ENCODE measurements around the gene TCERG1L.

TCERG1L gene

DNA sequence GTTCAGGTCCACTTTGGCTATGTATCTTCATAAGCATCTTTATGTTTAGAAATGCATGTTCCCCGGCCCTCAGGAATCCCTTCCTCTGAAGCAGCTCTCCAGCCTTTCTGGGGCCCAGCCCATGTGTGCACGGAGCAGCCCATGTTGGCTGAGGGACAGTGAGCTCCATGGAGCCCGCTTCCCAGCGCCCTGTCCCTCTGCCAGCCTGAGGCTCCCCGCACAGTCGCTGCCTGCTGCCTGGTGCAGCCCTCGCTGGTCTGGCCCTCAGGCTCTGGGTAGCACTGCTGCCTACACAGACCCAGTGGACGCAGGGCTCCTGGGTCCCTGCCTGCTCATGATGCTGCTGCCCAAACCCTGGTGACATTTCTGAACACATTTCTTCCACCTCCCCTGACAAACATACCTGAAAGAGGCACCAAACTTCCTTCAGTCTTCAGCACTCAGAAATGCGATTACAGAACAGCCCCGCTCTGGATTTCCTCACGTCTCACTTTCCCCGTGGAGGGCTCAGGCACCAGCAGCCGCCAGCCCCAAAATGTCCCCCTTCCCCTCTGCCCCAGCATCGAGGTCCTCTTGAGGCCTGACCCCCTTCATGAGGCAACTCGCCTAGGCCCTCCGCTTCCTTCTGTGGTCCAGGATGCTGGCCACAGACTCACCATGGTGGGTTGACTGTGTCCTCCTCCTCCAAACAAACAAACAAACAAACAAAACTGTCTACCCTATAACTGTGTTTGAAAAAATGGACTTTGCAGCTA is 5.0 kb upstream of the TCERG1L start:
- DNase-seq (ENCODE audit: low spot score) = no peak

DNA sequence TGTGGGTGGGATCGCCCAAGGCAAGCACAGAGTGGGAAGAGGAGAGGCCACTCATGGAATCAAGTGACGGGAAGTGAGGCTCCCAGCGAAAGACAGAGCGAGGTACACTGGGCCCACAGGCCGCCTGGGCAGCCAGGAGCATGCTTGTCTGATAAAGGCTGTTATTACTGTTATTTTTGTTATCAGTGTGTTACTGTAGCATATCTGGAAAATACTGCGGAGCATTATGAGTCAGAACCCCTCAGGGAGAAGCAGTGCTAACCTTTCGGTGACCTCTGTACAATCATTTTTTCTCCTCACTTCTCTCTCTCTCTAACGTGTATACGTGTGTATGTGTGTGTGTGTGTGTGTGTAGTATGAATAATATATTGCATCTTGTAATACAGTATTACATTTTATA is 3.8 kb upstream of the TCERG1L start:
- DNase-seq (ENCODE audit: low spot score) = no peak

- no peak for DNase-seq (ENCODE audit: low spot score)
These were observed 3.3 kb upstream of the TCERG1L start for GRCh38 chr10:131314799-131315198.

DNA sequence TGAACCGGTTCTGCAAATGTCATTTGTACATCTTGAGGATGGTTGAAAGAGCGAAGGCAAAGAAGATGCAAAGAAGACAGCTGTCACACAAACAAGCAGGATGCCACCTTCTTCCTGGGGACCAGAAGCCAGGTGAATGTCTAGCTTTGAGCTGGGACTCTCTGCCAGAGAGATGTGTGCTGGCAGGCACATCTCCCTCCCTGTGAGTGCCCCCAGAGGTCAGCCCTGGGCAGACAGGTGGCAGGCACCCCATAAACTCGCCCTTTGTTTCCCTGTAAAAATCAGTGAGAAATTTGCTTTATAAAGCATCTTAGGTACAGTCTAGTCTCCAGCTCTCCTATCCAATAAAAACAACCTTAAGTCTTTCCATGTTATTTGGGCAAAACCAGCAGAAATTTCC is 2.6 kb upstream of the TCERG1L start:
- no peak for DNase-seq (ENCODE audit: low spot score)

- no peak for DNase-seq (ENCODE audit: low spot score)
These were observed 1.9 kb upstream of the TCERG1L start for GRCh38 chr10:131313377-131313776.

DNA sequence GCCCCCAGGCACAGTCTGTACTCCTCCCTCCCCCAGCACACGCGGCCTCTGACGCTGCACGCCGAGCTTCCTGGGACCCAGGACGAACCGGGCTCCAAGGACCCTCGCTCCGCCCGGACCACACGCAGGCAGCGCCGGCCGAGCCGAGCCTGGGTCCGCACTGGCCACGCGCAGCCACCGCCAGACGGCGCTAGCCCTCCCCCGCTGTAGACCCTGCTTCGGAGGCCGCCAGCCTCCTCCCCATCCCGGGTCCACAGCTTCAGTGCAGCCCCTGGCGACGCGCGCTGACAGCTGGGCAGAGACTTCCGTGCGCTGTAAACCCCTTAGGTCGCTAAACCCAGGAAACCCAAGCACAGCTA is 936 bp upstream of the TCERG1L start:
- no peak for DNase-seq (ENCODE audit: low spot score)

GRCh38 chr10:131311402-131311660 is 190 bp downstream of the TCERG1L start:
- DNase-seq (ENCODE audit: low spot score) = no peak

DNA sequence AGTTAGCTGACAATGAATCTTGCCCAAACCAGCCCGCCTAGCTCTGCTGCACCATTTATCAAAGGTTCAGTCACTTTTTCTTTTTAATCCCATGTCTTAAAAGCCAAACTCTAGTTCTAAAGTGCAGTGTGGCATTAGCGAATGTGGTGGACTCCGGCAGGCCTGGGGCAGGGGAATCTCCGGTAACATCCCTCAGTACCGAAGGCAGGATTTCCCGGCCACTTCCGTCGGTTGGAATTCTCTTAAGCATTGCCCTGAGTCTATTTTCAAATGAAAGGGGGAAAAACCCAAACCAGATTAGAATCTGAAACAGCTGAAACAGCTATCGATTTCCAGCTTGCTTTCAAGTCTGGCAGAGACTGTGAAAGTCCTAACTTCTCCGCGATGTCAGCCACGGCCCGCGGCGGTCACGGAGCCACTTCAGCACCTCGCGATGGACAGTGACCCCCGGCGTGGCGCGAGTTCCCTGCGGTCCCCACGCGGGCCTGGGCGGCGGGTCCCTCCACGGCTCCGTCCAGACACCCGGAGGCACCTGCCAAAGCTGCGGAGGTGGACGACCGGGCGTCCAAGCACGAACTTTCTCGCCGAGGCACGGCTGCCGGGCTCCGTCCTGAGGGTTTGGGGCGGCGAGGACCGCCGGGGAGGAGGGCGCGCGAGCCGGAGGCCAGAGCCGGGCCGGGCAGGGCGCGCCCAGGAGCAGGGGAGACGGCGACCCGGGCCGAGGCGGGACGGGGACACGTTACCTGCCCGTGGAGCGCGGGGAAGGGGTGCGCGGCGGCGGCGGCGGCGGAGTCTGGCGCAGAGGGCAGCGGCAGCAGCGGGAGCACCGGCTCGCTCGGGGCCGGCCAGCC is 745 bp downstream of the TCERG1L start:
- DNase-seq (ENCODE audit: low spot score) = no peak

GRCh38 chr10:131310142-131310541 is 1.4 kb downstream of the TCERG1L start:
- DNase-seq (ENCODE audit: low spot score) = no peak

- no peak for DNase-seq (ENCODE audit: low spot score)
These were observed 11.0 kb downstream of the TCERG1L start for GRCh38 chr10:131300508-131300907.

GRCh38 chr10:131290781-131291180 is 20.7 kb downstream of the TCERG1L start:
- DNase-seq (ENCODE audit: low spot score) = no peak

- DNase-seq (ENCODE audit: low spot score) = no peak
These were observed 22.9 kb downstream of the TCERG1L start for GRCh38 chr10:131288648-131289047.

- DNase-seq (ENCODE audit: low spot score) = no peak
These were observed 28.6 kb downstream of the TCERG1L start for GRCh38 chr10:131282961-131283360.

DNA sequence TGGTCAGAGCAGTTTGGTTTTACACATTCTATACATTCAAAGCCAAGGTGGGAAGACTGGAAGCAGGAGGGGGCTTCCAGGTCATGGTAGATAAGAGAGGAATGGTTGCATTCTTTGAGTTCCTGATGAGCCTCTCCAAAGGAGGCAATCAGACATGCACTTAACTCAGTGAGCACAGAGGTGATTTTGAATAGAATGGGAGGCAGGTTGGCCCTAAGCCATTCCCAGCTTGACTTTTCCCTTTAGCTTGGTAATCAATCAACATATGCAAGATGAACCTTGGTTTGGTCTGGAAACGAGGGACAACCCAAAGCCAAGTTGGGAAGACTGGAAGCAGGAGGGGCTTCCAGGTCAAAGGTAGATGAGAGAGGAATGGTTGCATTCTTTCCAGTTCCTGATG is 31.4 kb downstream of the TCERG1L start:
- no peak for DNase-seq (ENCODE audit: low spot score)

- DNase-seq (ENCODE audit: low spot score) = no peak
These were observed 32.0 kb downstream of the TCERG1L start for GRCh38 chr10:131279516-131279915.

DNA sequence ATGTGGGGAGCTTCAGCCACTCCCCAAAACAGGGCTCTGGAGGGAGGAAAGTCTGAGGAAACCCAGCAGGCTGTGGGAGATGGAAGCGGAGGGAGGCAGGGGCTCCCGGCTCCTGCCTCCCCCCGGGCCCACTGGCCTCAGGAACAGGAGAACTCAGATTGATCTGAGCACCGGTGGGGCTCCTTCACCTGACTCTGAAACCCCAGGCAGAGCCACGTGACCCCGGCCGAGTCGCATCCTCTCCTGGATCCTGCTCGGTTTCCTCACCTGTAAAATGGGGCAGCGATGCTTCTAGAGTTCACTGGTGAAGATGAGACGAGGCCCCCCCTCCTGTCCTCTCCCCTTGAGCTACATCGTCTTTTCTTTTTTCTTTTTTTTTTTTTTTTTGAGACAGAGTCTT is 33.6 kb downstream of the TCERG1L start:
- DNase-seq (ENCODE audit: low spot score) = no peak

- no peak for DNase-seq (ENCODE audit: low spot score)
These were observed 34.2 kb downstream of the TCERG1L start for GRCh38 chr10:131277278-131277677.

GRCh38 chr10:131275691-131276090 is 35.8 kb downstream of the TCERG1L start:
- DNase-seq (ENCODE audit: low spot score) = no peak

- no peak for DNase-seq (ENCODE audit: low spot score)
These were observed 36.6 kb downstream of the TCERG1L start for GRCh38 chr10:131274883-131275282.

DNA sequence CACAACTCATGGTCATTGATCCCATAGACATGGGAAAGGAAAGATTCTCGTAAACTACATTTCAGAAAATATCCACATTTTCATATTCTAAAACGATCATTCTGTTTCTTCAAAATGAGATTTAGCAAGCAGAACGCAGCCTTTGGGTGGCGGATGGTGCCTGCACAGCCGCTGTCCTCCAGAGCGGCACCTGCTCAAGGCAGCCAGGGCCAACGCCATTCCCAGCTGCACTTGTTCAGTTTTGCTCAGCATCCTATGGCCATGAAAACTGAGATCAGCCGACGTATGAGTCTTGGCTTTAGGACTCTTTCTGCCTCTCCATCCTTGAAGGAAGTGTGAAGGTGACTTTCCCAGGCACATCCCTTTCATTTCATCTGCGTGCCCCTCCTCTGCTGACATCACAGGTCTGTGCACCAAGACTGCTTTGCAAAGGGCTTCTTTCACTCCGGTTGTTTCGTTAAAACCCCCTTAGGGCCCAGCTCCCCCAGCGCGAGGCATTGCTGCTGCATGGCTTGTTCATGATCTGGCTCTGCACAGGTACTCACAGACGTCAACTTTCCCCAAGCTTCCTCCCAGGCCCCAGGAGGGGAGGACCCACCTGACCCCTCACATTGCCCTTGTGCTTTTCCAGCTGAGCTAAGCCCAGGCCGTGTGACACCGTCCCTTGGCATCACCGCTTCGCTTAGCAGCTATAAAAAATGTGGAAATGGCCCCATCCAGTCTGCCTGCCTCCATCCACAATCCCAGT is 37.2 kb downstream of the TCERG1L start:
- DNase-seq (ENCODE audit: low spot score) = no peak

DNA sequence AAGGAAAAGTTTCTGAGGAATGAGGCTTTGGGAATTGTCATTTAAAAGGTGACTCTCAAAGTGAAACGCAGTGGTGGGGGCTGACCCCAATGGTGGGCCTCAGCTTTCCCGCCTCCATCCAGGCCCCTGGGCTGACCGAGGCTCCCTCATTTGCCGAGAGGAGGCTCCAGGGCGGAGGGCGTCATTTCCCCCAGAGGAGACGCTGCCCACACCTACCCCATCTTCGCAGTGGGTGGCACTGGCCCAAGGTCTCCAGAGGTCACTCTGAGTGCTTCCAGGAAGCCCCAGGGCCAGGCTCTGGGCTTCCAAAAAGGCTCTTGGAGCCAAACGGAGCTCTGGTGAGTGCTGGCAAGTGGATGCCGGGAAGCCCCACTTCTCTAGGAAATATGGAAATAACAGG is 38.0 kb downstream of the TCERG1L start:
- no peak for DNase-seq (ENCODE audit: low spot score)

- no peak for DNase-seq (ENCODE audit: low spot score)
These were observed 38.5 kb downstream of the TCERG1L start for GRCh38 chr10:131272897-131273451.

DNA sequence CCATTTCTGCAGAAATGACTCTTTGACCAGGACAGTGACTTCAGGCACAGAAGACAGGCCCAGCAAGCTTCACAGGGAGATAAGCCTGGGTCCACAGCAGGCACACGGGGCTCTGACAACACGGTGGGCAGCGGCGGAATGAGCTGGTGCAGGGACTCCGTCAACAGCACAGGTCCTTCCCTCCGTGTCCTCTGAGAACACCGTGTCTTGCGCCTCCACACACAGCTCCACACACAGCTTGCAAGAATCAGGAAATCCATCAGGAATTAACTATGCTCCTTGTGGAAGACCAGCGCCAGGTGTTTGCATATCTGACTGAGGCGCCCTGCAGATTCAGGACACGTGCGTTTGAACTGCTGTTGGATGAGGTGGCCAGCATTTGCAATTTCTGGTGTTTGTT is 39.6 kb downstream of the TCERG1L start:
- no peak for DNase-seq (ENCODE audit: low spot score)
